ENCODE data around the gene TNNT2. TPM values are rescaled to one million over a fixed set of nuclear protein-coding genes. Genes with fewer than 3 reads are reported as not detected.

The TNNT2 gene
- total RNA-seq, 1 donor from 2014 or later: 6.1 TPM

DNA sequence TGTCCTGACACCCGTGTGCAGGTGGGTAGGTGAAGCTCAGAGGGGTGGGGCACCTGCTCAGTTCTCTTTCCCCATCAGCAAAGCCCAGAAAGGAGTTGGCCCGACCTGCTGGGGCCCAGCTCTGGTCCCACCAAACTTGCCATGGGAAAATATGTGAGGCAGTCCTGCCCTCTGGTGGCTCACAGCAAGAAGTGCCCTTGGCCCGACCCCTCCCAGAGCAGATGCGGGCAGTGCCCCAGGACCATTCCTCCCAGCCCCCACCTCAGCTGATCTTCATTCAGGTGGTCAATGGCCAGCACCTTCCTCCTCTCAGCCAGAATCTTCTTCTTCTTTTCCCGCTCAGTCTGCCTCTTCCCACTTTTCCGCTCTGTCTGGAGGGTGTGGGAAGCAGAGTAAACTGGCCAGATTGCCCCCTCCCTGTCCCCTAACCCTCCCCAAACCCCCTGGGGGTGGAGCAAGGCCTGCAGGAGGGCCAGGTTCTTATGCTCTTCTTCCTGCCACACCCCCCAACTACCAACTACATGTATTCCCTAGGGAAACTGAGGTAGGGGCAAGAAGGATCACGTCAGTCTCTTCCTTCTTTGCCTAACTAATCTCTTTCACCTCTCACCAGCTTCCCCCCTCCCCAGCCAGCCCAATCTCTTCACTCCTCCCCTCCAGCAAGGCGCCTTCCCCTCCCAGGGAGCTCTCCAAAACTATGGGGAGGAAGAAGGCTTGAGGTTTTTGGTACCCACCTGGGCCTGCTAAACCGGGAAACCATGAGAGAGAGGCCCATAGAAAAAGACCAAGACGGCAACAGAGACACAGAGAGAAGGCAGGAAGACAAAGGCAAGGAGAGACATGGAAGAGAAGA is 15.6 kb downstream of the TNNT2 start:
- H3K9ac ChIP-seq (ENCODE audit: low read length): no peak overlapping the region
- FAIRE-seq (no peak), DNase-seq (ENCODE audit: low read depth) (no peak)
- Mint-ChIP-seq H3K4me3 (ENCODE audit: unreplicated experiment) (no peak overlapping the region), H3K4me1 (ENCODE audit: low read depth, unreplicated experiment) (peaks cover 13% of the 10 kb centered on the region), H3K27ac (ENCODE audit: unreplicated experiment) (no peak overlapping the region), H3K36me3 (ENCODE audit: low read depth, unreplicated experiment) (no peaks in the 10 kb centered on the region), H3K27me3 (ENCODE audit: low read depth, unreplicated experiment) (peaks cover 40% of the 10 kb centered on the region), H3K9me3 (ENCODE audit: unreplicated experiment) (no peaks in the 10 kb centered on the region)
- H3K79me2 ChIP-seq (ENCODE audit: insufficient read depth, low read length): no peaks in the 10 kb centered on the region
- peaks cover 8% of the 10 kb centered on the region for H3K27me3 ChIP-seq (ENCODE audit: insufficient read depth, low read length)
- TF ChIP-seq, protein P1, sequence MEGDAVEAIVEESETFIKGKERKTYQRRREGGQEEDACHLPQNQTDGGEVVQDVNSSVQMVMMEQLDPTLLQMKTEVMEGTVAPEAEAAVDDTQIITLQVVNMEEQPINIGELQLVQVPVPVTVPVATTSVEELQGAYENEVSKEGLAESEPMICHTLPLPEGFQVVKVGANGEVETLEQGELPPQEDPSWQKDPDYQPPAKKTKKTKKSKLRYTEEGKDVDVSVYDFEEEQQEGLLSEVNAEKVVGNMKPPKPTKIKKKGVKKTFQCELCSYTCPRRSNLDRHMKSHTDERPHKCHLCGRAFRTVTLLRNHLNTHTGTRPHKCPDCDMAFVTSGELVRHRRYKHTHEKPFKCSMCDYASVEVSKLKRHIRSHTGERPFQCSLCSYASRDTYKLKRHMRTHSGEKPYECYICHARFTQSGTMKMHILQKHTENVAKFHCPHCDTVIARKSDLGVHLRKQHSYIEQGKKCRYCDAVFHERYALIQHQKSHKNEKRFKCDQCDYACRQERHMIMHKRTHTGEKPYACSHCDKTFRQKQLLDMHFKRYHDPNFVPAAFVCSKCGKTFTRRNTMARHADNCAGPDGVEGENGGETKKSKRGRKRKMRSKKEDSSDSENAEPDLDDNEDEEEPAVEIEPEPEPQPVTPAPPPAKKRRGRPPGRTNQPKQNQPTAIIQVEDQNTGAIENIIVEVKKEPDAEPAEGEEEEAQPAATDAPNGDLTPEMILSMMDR (IDR thresholded peaks at IDR 0.05; ENCODE audit: insufficient read depth, low read depth, low read length): peak; percentile 61
- TF ChIP-seq EZH2 (IDR thresholded peaks at IDR 0.05; ENCODE audit: insufficient read depth, low read length): no peak
- no peak overlapping the region for H3K4me2 ChIP-seq (ENCODE audit: low read length)
- no peaks in the 10 kb centered on the region for H3K4me1 ChIP-seq (ENCODE audit: insufficient read depth, low read length)
- H4K20me1 ChIP-seq (ENCODE audit: insufficient read depth, low read length): no peaks in the 10 kb centered on the region
- no peak overlapping the region for H3K4me3 ChIP-seq (ENCODE audit: insufficient read depth, low read depth, low read length)
- H3K9me3 ChIP-seq (ENCODE audit: insufficient read depth, low read depth, low read length): no peaks in the 10 kb centered on the region
- no peak overlapping the region for H2AFZ ChIP-seq (ENCODE audit: low read depth, low read length)
- no peaks in the 10 kb centered on the region for H3K36me3 ChIP-seq (ENCODE audit: insufficient read depth, low read length)
- H3K27ac ChIP-seq (ENCODE audit: low read depth, low read length): no peak overlapping the region

DNA sequence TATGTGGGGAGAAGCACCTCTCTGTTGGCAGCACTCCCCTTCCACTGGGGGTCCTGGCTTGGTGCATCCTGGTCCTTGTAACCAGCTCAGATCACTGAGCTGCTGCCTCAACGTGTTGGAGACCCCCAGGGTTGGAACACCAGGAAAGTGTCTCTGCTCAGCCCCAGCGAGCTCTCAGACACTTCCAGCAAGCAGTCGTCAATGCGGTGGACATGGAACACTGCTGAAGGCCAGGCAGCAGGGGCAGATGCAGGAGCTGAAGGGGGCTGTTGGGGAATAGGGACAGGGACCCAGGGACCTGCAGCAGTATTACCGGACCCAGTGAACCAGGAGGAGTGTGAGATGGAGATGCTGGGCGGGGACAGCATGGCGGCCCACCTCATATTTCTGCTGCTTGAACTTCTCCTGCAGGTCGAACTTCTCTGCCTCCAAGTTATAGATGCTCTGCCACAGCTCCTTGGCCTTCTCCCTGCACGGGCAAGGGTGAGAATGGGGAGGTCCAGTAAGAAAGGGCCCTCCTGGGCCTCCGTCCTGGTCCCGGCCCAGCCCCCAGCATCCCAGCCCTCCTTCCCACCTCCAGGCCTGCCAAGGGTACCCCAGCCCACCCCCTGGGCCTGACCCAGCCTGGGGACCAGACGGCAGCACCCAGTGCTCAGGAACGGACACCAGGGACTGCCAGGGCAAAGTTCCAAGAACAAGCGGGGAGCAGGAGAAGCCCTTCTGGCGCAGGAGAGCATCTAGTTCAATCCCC is 16.4 kb downstream of the TNNT2 start:
- Histone ChIP-seq H4K20me1 (ENCODE audit: insufficient read depth, low read length) (no peaks in the 10 kb centered on the region), H3K9ac (ENCODE audit: low read length) (no peak overlapping the region), H3K4me1 (ENCODE audit: insufficient read depth, low read length) (no peaks in the 10 kb centered on the region), H3K27me3 (ENCODE audit: insufficient read depth, low read length) (peaks cover 8% of the 10 kb centered on the region), H3K9me3 (ENCODE audit: insufficient read depth, low read depth, low read length) (no peaks in the 10 kb centered on the region), H2AFZ (ENCODE audit: low read depth, low read length) (no peak overlapping the region), H3K4me2 (ENCODE audit: low read length) (no peak overlapping the region), H3K4me3 (ENCODE audit: insufficient read depth, low read depth, low read length) (no peak overlapping the region), H3K27ac (ENCODE audit: low read depth, low read length) (no peak overlapping the region), H3K36me3 (ENCODE audit: insufficient read depth, low read length) (no peaks in the 10 kb centered on the region), H3K79me2 (ENCODE audit: insufficient read depth, low read length) (no peaks in the 10 kb centered on the region)
- peaks cover 39% of the 10 kb centered on the region for H3K27me3 Mint-ChIP-seq (ENCODE audit: low read depth, unreplicated experiment)
- peaks cover 13% of the 10 kb centered on the region for H3K4me1 Mint-ChIP-seq (ENCODE audit: low read depth, unreplicated experiment)
- H3K4me3 Mint-ChIP-seq (ENCODE audit: unreplicated experiment): no peak overlapping the region
- H3K27ac Mint-ChIP-seq (ENCODE audit: unreplicated experiment): no peak overlapping the region
- no peak for DNase-seq (ENCODE audit: low read depth)
- TF ChIP-seq EZH2 (IDR thresholded peaks at IDR 0.05; ENCODE audit: insufficient read depth, low read length): no peak
- TF ChIP-seq, protein P1 (IDR thresholded peaks at IDR 0.05; ENCODE audit: insufficient read depth, low read depth, low read length): no peak
- FAIRE-seq: no peak
- no peaks in the 10 kb centered on the region for H3K36me3 Mint-ChIP-seq (ENCODE audit: low read depth, unreplicated experiment)
- no peaks in the 10 kb centered on the region for H3K9me3 Mint-ChIP-seq (ENCODE audit: unreplicated experiment)
